Keratinocyte (primary cell): Measurements from ENCODE around the gene OR1I1.

Source experiments
- EZH2 ChIP-seq: IDR thresholded peaks from one replicate; pipeline ENCODE4 v1.6.1; 2012; ENCODE audit warnings: inconsistent platforms, mild to moderate bottlenecking, low read length, moderate library complexity
- TF ChIP-seq, protein P1 (sequence below), 3 experiments: IDR thresholded peaks in 1 of 3; conservative IDR thresholded peaks in 1 of 3; optimal IDR thresholded peaks in 1 of 3; 2 replicates in 2 of 3; 3 replicates in 1 of 3; pipeline versions ENCODE3 to v1.5.1; 2011; ENCODE audit warnings: low read length in 3 of 3, mild to moderate bottlenecking in 3 of 3, moderate library complexity in 2 of 3, control low read depth in 1 of 3, inconsistent platforms in 1 of 3; ENCODE audit not compliant: insufficient read depth in 2 of 3; ENCODE audit errors: extremely low read depth in 1 of 3

GRCh38 chr19:15142313-15142712 lies 60.3 kb downstream of the OR1I1 start:
- TF ChIP-seq, protein P1, sequence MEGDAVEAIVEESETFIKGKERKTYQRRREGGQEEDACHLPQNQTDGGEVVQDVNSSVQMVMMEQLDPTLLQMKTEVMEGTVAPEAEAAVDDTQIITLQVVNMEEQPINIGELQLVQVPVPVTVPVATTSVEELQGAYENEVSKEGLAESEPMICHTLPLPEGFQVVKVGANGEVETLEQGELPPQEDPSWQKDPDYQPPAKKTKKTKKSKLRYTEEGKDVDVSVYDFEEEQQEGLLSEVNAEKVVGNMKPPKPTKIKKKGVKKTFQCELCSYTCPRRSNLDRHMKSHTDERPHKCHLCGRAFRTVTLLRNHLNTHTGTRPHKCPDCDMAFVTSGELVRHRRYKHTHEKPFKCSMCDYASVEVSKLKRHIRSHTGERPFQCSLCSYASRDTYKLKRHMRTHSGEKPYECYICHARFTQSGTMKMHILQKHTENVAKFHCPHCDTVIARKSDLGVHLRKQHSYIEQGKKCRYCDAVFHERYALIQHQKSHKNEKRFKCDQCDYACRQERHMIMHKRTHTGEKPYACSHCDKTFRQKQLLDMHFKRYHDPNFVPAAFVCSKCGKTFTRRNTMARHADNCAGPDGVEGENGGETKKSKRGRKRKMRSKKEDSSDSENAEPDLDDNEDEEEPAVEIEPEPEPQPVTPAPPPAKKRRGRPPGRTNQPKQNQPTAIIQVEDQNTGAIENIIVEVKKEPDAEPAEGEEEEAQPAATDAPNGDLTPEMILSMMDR (optimal IDR thresholded peaks at IDR 0.05 in 1 of 3, IDR thresholded peaks at IDR 0.05 in 1 of 3, conservative IDR thresholded peaks at IDR 0.05 in 1 of 3; ENCODE audit: extremely low read depth in 1 of 3, insufficient read depth in 2 of 3, low read length in 3 of 3): no peak
- TF ChIP-seq EZH2: no peak
